NCI-H2171 (cell line): ENCODE data around the gene CDYL.
"Not testable (repeated sequence)": the region's sequence is repeated elsewhere in the genome, so short reads cannot be mapped to it uniquely, and the experiment has no call there.

Experiments used
- DNase-seq: peaks from one replicate; lab custom pipeline; 2025; lab: John Stamatoyannopoulos, UW

Gene CDYL

DNA sequence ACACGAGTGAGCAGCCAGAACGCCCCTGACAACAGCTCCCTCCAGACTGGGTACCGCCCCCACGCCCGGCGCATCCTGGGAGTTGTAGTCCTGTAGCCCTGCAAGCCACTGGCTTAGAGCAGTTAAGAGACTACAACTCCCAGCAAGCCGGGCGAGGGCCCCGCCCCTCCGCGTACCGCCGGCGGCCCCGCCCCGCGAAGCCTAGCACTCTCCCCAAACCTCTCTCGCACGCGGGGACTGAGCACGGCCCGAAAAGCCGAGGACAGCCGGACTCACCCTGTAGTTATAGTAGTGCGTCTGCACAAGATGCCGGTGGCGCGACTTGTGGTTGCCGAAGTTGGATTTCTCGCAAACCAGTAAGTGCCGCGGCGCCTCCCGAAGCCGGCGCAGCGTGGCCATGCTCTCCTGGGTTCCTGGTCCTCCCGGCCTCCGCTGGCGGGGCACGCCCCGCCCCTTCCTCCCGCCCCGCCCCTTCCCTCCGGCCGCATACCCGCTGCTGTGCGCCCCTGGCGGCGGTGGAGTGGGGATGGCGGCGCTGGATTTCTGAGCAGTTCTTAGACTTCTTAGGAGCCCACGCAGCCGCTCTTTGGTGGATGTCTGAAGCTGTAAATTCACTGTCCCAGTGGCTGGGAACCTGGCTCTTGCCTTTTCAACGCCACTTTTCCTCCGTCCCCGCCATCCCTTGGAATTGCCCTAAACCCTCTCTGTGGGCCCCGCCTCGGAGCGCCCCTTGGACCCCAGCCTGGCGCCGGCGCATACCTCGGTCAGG is 227.6 kb downstream of the CDYL start, which contains the start of gene RPP40:
TSS of gene RPP40 (minus strand) at position 434 of the 769 bp plus-strand sequence. CDS start at position 399, 35 bp downstream.
- peak; percentile 89 for DNase-seq

DNA sequence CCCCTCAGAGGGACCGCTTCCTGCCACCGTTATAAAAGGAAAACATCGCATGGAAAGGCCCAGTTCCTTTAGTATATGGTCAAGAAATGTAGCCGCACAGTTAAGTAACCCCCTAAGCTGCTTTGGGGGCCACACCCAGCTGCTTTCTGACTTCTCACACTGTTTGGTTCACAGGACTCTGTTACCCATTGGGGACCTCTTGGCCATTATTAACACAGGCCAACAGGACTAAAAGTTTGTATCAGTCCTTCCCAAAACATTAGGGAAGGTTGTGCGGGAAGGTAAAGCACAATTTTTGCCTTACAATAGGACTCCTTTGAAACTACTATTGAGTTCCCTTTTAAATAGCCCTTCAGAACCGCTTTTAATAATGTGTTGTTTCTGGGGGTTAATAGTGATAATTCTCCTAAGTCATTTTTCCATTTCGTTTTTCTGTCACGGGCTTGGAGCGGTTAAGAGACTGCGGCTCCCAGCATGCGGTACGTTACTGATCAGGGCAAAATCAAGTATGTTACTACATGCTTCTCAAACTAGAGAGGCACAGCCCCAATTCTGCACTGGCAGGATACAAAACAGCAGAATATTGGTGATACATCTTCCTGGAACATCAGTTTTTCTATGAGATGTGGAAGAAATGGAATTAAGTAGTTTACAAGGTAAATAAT is 228.3 kb downstream of the CDYL start:
- no peak for DNase-seq

DNA sequence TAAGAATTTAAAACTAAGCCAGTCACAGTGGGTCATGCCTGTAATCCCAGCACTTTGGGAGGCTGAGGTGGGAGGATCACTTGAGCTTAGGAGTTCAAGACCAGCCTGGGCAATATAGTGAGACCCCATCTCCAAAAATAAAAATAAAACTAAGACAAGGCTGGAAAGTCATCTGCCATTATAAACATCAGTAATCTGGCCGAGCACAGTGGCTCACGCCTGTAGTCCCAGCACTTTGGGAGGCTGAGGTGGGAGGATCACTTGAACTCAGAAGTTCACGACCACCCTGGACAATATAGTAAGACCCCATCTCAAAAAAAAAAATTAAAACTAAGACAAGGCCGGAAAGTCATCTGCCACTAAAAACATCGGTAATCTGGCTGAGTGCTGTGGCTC is 228.8 kb downstream of the CDYL start:
- not testable (repeated sequence) for DNase-seq
